Fibroblast of lung (primary cell): ENCODE data around the gene HSD3B1.

Source experiments
- EZH2 ChIP-seq: IDR thresholded peaks from 2 replicates; pipeline ENCODE4 v1.5.1; 2012; ENCODE audit warnings: low read length, control low read depth, mild to moderate bottlenecking; ENCODE audit errors: missing control alignments
- TF ChIP-seq, protein P1 (sequence below), 2 donors: IDR thresholded peaks in 1 of 2; conservative IDR thresholded peaks in 1 of 2; 1 replicate in 1 of 2; 2 replicates in 1 of 2; pipeline ENCODE4 v1.5.1; 2011 to 2012; ENCODE audit warnings: low read length in 2 of 2, control low read depth in 1 of 2, inconsistent platforms in 1 of 2, low read depth in 1 of 2, mild to moderate bottlenecking in 1 of 2

DNA sequence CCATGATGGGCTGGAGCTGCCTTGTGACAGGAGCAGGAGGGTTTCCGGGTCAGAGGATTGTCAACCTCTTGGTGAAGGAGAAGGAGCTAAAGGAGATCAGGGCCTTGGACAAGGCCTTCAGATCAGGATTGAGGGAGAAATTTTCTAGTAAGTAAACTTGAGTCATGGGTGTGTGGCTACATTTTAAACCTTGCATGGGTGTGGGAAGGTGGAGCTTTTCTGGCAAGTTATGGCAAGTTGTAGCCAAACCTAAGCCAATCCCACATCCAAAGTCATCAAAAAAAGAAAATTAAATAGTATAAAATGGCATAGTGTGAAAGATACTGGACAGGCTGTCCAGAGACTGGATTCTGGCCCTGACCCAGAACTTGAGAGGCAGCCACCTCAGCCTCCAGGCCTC, 39.8 kb upstream of the HSD3B1 start:
- TF ChIP-seq, protein P1, sequence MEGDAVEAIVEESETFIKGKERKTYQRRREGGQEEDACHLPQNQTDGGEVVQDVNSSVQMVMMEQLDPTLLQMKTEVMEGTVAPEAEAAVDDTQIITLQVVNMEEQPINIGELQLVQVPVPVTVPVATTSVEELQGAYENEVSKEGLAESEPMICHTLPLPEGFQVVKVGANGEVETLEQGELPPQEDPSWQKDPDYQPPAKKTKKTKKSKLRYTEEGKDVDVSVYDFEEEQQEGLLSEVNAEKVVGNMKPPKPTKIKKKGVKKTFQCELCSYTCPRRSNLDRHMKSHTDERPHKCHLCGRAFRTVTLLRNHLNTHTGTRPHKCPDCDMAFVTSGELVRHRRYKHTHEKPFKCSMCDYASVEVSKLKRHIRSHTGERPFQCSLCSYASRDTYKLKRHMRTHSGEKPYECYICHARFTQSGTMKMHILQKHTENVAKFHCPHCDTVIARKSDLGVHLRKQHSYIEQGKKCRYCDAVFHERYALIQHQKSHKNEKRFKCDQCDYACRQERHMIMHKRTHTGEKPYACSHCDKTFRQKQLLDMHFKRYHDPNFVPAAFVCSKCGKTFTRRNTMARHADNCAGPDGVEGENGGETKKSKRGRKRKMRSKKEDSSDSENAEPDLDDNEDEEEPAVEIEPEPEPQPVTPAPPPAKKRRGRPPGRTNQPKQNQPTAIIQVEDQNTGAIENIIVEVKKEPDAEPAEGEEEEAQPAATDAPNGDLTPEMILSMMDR (conservative IDR thresholded peaks at IDR 0.05 in 1 of 2, IDR thresholded peaks at IDR 0.05 in 1 of 2; ENCODE audit: low read depth in 1 of 2, low read length in 2 of 2), result no peak
- no peak for TF ChIP-seq EZH2
